HepG2 (cell line): Measurements from ENCODE around the gene DNAAF8. TPM values are rescaled to one million over a fixed set of nuclear protein-coding genes. Genes with fewer than 3 reads are reported as not detected.

Experiments
- ETV6 ChIP-seq: sonication (generic); formaldehyde crosslinking; conservative IDR thresholded peaks from 2 replicates; pipeline ENCODE4 v1.4.0; 2020; ENCODE audit warnings: missing genetic modification reagents
- GZF1 ChIP-seq: sonication (generic); formaldehyde crosslinking; IDR thresholded peaks from 2 replicates; pipeline ENCODE4 v1.5.1; 2020; ENCODE audit warnings: mild to moderate bottlenecking, missing genetic modification reagents
- HOXA7 ChIP-seq: sonication (generic); formaldehyde crosslinking; IDR thresholded peaks from 2 replicates; pipeline ENCODE4 v1.8.1; 2022; ENCODE audit warnings: mild to moderate bottlenecking, missing genetic modification reagents, moderate library complexity
- MAX ChIP-seq: IDR thresholded peaks from 2 replicates; pipeline ENCODE4 v1.6.1; 2012; ENCODE audit warnings: inconsistent platforms
- MBNL3 ChIP-seq: fragments of 250-450 bp; sonication (Bioruptor Pico); conservative IDR thresholded peaks from 2 replicates; pipeline ENCODE4 v1.8.0; 2022; ENCODE audit warnings: mild to moderate bottlenecking, inconsistent platforms
- MED1 ChIP-seq: sonication (generic); formaldehyde crosslinking; IDR thresholded peaks from 2 replicates; pipeline ENCODE4 v1.4.0; 2020; ENCODE audit warnings: missing genetic modification reagents
- MIER2 ChIP-seq: IDR thresholded peaks from 2 replicates; pipeline ENCODE4 v1.6.1; 2016; ENCODE audit warnings: missing biosample characterization, missing genetic modification reagents
- MNT ChIP-seq: fragments of 450-650 bp; IDR thresholded peaks from 2 replicates; pipeline ENCODE4 v1.6.1; 2016
- RARA ChIP-seq: IDR thresholded peaks from 2 replicates; pipeline ENCODE4 v1.6.1; 2016; ENCODE audit warnings: missing genetic modification reagents, missing compliant biosample characterization
- SAP130 ChIP-seq: IDR thresholded peaks from 2 replicates; pipeline ENCODE4 v1.6.1; 2016; ENCODE audit warnings: low read depth
- THAP7 ChIP-seq: sonication (generic); formaldehyde crosslinking; IDR thresholded peaks from 2 replicates; pipeline ENCODE4 v1.8.1; 2023; ENCODE audit warnings: mild to moderate bottlenecking, missing genetic modification reagents
- ZBTB38 ChIP-seq: sonication (generic); formaldehyde crosslinking; IDR thresholded peaks from 2 replicates; pipeline ENCODE4 v1.5.1; 2020; ENCODE audit warnings: mild to moderate bottlenecking, missing genetic modification reagents
- ZNF274 ChIP-seq: sonication (generic); formaldehyde crosslinking; IDR thresholded peaks from 2 replicates; pipeline ENCODE4 v1.5.1; 2020; ENCODE audit warnings: mild to moderate bottlenecking, missing genetic modification reagents
- ZNF30 ChIP-seq: sonication (generic); formaldehyde crosslinking; IDR thresholded peaks from 2 replicates; pipeline ENCODE4 v1.5.0; 2020; ENCODE audit warnings: mild to moderate bottlenecking, missing genetic modification reagents
- polyA plus RNA-seq, 8 experiments: library from polyadenylated mRNA; depleted of rRNA in 3 of 8; stranded (reverse) in 7 of 8; unstranded in 1 of 8; fragments of >200 nt; fragmentation: Illumina TruSeq in 4 of 8; extraction: Trizol in 4 of 8; gene quantifications; 2 replicates each; pipeline versions ENCODE4 v1.2.1 to v1.2.3, GENCODE V29; 2011 to 2016; ENCODE audit warnings: low read depth in 4 of 8, missing spikeins in 1 of 8, mixed read lengths in 1 of 8; ENCODE audit not compliant: insufficient read depth in 1 of 8
- total RNA-seq, 5 experiments: library from RNA; depleted of rRNA; stranded (reverse); fragments of >200 nt; fragmentation: Illumina TruSeq; extraction: Trizol; gene quantifications; 2 replicates each; pipeline ENCODE4 v1.2.3, GENCODE V29; 2016; ENCODE audit warnings: low read depth in 1 of 5
- TF ChIP-seq, protein P1 (sequence below): sonication (generic); formaldehyde crosslinking; IDR thresholded peaks from 2 replicates; pipeline ENCODE4 v1.5.0; 2020; ENCODE audit warnings: mild to moderate bottlenecking, missing genetic modification reagents, borderline replicate concordance
- TF ChIP-seq, protein P2 (sequence below): IDR thresholded peaks from 2 replicates; pipeline ENCODE4 v1.6.1; 2016; ENCODE audit warnings: missing biosample characterization, missing genetic modification reagents, low read depth

DNAAF8 gene
- total and polyA plus RNA-seq, 2 of the 13 experiments (the other 11 are each of a cell fraction or from before 2014, with no cell fraction given) = 0.44 TPM; not detected in 1

DNA sequence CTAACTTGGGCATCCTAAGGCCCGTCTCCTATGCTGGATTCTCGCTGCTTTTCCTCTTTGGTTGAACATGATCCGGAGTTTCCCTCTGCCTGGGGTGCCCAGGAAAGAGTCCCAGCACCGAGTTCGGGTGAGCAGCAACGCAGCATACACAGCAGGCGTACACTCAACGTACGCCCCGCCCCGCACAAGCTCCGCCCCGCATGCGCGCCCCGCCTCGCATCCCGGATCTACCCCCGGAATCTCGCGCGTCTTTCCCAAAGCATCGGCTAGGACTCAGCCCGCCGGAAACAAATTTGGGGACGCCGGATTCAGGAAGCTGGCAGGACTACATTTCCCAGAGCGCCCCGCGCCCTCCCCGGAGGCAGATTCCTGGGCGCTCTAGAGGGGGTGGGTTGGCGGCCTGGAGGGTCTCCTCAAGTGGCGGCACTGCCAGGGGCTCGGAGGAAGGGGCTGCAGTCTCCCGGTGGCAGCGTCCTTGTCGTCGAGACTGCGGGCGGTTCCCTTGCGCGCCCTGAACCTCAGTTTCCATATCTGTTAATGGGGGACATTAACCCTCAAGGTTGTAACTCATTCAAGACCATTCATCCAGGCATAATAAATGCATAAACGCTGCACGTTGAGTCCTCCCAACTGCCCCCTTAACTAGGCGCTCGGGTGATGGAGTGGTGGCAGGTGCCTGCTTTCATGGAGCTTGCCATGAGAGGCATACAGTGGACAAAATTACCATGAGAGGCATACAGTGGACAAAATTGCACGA is 34.4 kb downstream of the DNAAF8 start (continued):
- TF ChIP-seq ZNF30 (CRISPR knock-in tag) (no peak), THAP7 (CRISPR knock-in tag) (no peak), MIER2 (CRISPR knock-in tag) (no peak), MBNL3 (CRISPR knock-in tag) (no peak), HOXA7 (CRISPR knock-in tag) (no peak), RARA (CRISPR knock-in tag) (0 out of 2 replicates have a peak, but pooled peaks have one; percentile 42), ZNF274 (no peak), MAX (peak; percentile 13; the same call in 1 of the 2 replicates), ZBTB38 (peak; percentile 54; the same call in 1 of the 2 replicates), ETV6 (no peak), MED1 (peak; percentile 70; the same call in 1 of the 2 replicates), GZF1 (CRISPR knock-in tag) (no peak), SAP130 (CRISPR knock-in tag) (peak; percentile 80), MNT (peak; percentile 41)
- TF ChIP-seq, protein P1, sequence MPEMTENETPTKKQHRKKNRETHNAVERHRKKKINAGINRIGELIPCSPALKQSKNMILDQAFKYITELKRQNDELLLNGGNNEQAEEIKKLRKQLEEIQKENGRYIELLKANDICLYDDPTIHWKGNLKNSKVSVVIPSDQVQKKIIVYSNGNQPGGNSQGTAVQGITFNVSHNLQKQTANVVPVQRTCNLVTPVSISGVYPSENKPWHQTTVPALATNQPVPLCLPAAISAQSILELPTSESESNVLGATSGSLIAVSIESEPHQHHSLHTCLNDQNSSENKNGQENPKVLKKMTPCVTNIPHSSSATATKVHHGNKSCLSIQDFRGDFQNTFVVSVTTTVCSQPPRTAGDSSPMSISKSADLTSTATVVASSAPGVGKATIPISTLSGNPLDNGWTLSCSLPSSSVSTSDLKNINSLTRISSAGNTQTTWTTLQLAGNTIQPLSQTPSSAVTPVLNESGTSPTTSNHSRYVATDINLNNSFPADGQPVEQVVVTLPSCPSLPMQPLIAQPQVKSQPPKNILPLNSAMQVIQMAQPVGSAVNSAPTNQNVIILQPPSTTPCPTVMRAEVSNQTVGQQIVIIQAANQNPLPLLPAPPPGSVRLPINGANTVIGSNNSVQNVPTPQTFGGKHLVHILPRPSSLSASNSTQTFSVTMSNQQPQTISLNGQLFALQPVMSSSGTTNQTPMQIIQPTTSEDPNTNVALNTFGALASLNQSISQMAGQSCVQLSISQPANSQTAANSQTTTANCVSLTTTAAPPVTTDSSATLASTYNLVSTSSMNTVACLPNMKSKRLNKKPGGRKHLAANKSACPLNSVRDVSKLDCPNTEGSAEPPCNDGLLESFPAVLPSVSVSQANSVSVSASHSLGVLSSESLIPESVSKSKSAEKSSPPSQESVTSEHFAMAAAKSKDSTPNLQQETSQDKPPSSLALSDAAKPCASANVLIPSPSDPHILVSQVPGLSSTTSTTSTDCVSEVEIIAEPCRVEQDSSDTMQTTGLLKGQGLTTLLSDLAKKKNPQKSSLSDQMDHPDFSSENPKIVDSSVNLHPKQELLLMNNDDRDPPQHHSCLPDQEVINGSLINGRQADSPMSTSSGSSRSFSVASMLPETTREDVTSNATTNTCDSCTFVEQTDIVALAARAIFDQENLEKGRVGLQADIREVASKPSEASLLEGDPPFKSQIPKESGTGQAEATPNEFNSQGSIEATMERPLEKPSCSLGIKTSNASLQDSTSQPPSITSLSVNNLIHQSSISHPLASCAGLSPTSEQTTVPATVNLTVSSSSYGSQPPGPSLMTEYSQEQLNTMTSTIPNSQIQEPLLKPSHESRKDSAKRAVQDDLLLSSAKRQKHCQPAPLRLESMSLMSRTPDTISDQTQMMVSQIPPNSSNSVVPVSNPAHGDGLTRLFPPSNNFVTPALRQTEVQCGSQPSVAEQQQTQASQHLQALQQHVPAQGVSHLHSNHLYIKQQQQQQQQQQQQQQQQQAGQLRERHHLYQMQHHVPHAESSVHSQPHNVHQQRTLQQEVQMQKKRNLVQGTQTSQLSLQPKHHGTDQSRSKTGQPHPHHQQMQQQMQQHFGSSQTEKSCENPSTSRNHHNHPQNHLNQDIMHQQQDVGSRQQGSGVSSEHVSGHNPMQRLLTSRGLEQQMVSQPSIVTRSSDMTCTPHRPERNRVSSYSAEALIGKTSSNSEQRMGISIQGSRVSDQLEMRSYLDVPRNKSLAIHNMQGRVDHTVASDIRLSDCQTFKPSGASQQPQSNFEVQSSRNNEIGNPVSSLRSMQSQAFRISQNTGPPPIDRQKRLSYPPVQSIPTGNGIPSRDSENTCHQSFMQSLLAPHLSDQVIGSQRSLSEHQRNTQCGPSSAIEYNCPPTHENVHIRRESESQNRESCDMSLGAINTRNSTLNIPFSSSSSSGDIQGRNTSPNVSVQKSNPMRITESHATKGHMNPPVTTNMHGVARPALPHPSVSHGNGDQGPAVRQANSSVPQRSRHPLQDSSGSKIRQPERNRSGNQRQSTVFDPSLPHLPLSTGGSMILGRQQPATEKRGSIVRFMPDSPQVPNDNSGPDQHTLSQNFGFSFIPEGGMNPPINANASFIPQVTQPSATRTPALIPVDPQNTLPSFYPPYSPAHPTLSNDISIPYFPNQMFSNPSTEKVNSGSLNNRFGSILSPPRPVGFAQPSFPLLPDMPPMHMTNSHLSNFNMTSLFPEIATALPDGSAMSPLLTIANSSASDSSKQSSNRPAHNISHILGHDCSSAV (CRISPR knock-in tag) = no peak
- TF ChIP-seq, protein P2, sequence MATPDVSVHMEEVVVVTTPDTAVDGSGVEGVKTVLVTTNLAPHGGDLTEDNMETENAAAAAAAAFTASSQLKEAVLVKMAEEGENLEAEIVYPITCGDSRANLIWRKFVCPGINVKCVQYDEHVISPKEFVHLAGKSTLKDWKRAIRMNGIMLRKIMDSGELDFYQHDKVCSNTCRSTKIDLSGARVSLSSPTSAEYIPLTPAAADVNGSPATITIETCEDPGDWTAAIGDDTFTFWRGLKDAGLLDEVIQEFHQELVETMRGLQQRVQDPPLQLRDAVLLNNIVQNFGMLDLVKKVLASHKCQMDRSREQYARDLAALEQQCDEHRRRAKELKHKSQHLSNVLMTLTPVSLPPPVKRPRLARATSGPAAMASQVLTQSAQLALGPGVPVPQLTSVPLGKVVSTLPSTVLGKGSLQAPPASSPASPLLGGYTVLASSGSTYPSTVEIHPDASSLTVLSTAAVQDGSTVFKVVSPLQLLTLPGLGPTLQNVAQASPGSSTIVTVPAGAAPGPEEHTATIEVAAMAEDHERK (CRISPR knock-in tag) = peak; percentile 58; the same call in 1 of the 2 replicates
